ENCODE data around the gene PHPT1. TPM values are rescaled to one million over a fixed set of nuclear protein-coding genes. Genes with fewer than 3 reads are reported as not detected.
A peak's percentile ranks its signal among the peaks of the same experiment; 100 is the strongest.

PHPT1 gene
- total and polyA plus RNA-seq, 2 of the 13 experiments (the other 11 are each of a cell fraction or from before 2014, with no cell fraction given): 189 to 192 TPM

GRCh38 chr9:136881691-136882108 lies 32.5 kb downstream of the PHPT1 start (continued):
- TF ChIP-seq BCL6 (CRISPR knock-in tag; IDR thresholded peaks at IDR 0.05): peak; percentile 70; the same call in 1 of the 2 replicates
- no peak for TF ChIP-seq ZNF33B (CRISPR knock-in tag; IDR thresholded peaks at IDR 0.05)
- no peak for TF ChIP-seq SSRP1 (CRISPR knock-in tag; IDR thresholded peaks at IDR 0.05)
- TF ChIP-seq, protein P1, sequence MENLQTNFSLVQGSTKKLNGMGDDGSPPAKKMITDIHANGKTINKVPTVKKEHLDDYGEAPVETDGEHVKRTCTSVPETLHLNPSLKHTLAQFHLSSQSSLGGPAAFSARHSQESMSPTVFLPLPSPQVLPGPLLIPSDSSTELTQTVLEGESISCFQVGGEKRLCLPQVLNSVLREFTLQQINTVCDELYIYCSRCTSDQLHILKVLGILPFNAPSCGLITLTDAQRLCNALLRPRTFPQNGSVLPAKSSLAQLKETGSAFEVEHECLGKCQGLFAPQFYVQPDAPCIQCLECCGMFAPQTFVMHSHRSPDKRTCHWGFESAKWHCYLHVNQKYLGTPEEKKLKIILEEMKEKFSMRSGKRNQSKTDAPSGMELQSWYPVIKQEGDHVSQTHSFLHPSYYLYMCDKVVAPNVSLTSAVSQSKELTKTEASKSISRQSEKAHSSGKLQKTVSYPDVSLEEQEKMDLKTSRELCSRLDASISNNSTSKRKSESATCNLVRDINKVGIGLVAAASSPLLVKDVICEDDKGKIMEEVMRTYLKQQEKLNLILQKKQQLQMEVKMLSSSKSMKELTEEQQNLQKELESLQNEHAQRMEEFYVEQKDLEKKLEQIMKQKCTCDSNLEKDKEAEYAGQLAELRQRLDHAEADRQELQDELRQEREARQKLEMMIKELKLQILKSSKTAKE (CRISPR knock-in tag; IDR thresholded peaks at IDR 0.05; ENCODE audit: borderline replicate concordance): no peak
- TF ChIP-seq ZFP36L2 (CRISPR knock-in tag; IDR thresholded peaks at IDR 0.05): no peak
- 0 out of 2 replicates have a peak, but pooled peaks have one; percentile 2 for TF ChIP-seq RBFOX2 (IDR thresholded peaks at IDR 0.05; ENCODE audit: low read depth, low read length)
- TF ChIP-seq HNF1B (CRISPR knock-in tag; IDR thresholded peaks at IDR 0.05): no peak
- TF ChIP-seq, protein P2, sequence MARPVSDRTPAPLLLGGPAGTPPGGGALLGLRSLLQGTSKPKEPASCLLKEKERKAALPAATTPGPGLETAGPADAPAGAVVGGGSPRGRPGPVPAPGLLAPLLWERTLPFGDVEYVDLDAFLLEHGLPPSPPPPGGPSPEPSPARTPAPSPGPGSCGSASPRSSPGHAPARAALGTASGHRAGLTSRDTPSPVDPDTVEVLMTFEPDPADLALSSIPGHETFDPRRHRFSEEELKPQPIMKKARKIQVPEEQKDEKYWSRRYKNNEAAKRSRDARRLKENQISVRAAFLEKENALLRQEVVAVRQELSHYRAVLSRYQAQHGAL (CRISPR knock-in tag; IDR thresholded peaks at IDR 0.05; ENCODE audit: not compliant biosample characterization): no peak
- TF ChIP-seq, protein P3, sequence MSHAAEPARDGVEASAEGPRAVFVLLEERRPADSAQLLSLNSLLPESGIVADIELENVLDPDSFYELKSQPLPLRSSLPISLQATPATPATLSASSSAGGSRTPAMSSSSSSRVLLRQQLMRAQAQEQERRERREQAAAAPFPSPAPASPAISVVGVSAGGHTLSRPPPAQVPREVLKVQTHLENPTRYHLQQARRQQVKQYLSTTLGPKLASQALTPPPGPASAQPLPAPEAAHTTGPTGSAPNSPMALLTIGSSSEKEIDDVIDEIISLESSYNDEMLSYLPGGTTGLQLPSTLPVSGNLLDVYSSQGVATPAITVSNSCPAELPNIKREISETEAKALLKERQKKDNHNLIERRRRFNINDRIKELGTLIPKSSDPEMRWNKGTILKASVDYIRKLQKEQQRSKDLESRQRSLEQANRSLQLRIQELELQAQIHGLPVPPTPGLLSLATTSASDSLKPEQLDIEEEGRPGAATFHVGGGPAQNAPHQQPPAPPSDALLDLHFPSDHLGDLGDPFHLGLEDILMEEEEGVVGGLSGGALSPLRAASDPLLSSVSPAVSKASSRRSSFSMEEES (CRISPR knock-in tag; IDR thresholded peaks at IDR 0.05): peak; percentile 43; the same call in 1 of the 2 replicates
- no peak for TF ChIP-seq BCL3 (CRISPR knock-in tag; IDR thresholded peaks at IDR 0.05)
- TF ChIP-seq, protein P4, sequence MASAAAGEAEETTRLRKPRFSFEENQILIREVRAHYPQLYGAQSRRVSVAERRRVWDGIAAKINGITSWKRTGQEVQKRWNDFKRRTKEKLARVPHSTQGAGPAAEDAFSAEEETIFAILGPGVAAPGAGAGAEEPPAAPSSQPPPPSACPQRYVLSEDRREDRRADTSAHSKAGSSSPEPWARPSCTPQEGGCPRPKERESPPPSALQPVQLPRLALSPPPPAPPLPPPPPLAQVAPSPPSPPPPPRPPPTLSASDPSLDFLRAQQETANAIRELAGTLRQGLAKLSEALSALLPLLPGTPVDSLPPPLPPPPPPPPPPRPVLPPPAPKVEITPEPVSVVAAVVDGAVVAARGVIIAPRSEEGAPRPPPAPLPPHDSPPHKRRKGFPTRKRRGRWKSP (CRISPR knock-in tag; IDR thresholded peaks at IDR 0.05): peak; percentile 56; the same call in 1 of the 2 replicates
- no peak for TF ChIP-seq CHD4 (IDR thresholded peaks at IDR 0.05; ENCODE audit: borderline replicate concordance, low read length)
- TF ChIP-seq, protein P5, sequence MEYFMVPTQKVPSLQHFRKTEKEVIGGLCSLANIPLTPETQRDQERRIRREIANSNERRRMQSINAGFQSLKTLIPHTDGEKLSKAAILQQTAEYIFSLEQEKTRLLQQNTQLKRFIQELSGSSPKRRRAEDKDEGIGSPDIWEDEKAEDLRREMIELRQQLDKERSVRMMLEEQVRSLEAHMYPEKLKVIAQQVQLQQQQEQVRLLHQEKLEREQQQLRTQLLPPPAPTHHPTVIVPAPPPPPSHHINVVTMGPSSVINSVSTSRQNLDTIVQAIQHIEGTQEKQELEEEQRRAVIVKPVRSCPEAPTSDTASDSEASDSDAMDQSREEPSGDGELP (IDR thresholded peaks at IDR 0.05; ENCODE audit: borderline replicate concordance, low read depth): peak; percentile 43; the same call in 1 of the 2 replicates
- TF ChIP-seq NFE2 (CRISPR knock-in tag; IDR thresholded peaks at IDR 0.05): no peak
- no peak for TF ChIP-seq ZNF749 (CRISPR knock-in tag; IDR thresholded peaks at IDR 0.05; ENCODE audit: borderline replicate concordance)
- TF ChIP-seq, protein P6, sequence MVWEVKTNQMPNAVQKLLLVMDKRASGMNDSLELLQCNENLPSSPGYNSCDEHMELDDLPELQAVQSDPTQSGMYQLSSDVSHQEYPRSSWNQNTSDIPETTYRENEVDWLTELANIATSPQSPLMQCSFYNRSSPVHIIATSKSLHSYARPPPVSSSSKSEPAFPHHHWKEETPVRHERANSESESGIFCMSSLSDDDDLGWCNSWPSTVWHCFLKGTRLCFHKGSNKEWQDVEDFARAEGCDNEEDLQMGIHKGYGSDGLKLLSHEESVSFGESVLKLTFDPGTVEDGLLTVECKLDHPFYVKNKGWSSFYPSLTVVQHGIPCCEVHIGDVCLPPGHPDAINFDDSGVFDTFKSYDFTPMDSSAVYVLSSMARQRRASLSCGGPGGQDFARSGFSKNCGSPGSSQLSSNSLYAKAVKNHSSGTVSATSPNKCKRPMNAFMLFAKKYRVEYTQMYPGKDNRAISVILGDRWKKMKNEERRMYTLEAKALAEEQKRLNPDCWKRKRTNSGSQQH (CRISPR knock-in tag; IDR thresholded peaks at IDR 0.05; ENCODE audit: low read depth): no peak
- TF ChIP-seq MATR3 (CRISPR knock-in tag; IDR thresholded peaks at IDR 0.05): no peak
- TF ChIP-seq ZNF607 (CRISPR knock-in tag; IDR thresholded peaks at IDR 0.05; ENCODE audit: borderline replicate concordance): no peak
- TF ChIP-seq HNF4A (CRISPR knock-in tag; IDR thresholded peaks at IDR 0.05): peak; percentile 35; the same call in 1 of the 2 replicates

All from HepG2 (cell line).